C4-2B (cell line): ENCODE data around the gene MTRR.
A peak's percentile ranks its signal among the peaks of the same experiment; 100 is the strongest.

Experiments used
- H3K27ac ChIP-seq: fragments of 450-650 bp; 2 replicates; pipeline ENCODE4 v1.5.1; 2017
- CTCF ChIP-seq: fragments of 450-650 bp; conservative IDR thresholded peaks from 2 replicates; pipeline ENCODE4 v1.5.1; 2017; ENCODE audit warnings: mild to moderate bottlenecking
- ZFX ChIP-seq: fragments of 450-650 bp; IDR thresholded peaks from 2 replicates; pipeline ENCODE4 v1.6.1; 2017

Gene MTRR

GRCh38 chr5:7856855-7857254 is 12.1 kb upstream of the MTRR start:
- TF ChIP-seq ZFX (no peak), CTCF (peak; percentile 82)
- H3K27ac ChIP-seq: no peak overlapping the region

GRCh38 chr5:7857361-7857760 is 11.6 kb upstream of the MTRR start:
- TF ChIP-seq ZFX (no peak), CTCF (no peak)
- H3K27ac ChIP-seq: no peak overlapping the region

GRCh38 chr5:7857926-7858632 is 10.9 kb upstream of the MTRR start:
- TF ChIP-seq CTCF (no peak), ZFX (no peak)
- H3K27ac ChIP-seq: no peak overlapping the region; the same call in 1 of the 2 replicates

GRCh38 chr5:7866196-7866595 is 2.8 kb upstream of the MTRR start:
- no peak for TF ChIP-seq ZFX
- no peak for TF ChIP-seq CTCF
- H3K27ac ChIP-seq: no peak overlapping the region

- H3K27ac ChIP-seq: no peak overlapping the region
- TF ChIP-seq CTCF (no peak), ZFX (no peak)
Measured at GRCh38 chr5:7867260-7867659, 1.7 kb upstream of the MTRR start.

GRCh38 chr5:7868427-7868772 is 548 bp upstream of the MTRR start:
- H3K27ac ChIP-seq: peak overlapping the region; percentile 90
- TF ChIP-seq CTCF (no peak), ZFX (no peak)

GRCh38 chr5:7869474-7870136 is 657 bp downstream of the MTRR start:
- H3K27ac ChIP-seq: peak overlapping the region; percentile 90
- no peak for TF ChIP-seq CTCF
- peak; percentile 62 for TF ChIP-seq ZFX
